Mucosa of gallbladder (tissue), 1 donor: ENCODE measurements around the gene DUSP9. TPM values are rescaled to one million over a fixed set of nuclear protein-coding genes. Genes with fewer than 3 reads are reported as not detected.

Experiments
- DNase-seq: peaks from one replicate; pipeline ENCODE4 v3.0.0-alpha.2; 2020; ENCODE audit warnings: low spot score
- total RNA-seq: library from RNA; stranded (reverse); gene quantifications from one replicate; pipeline ENCODE4 v1.2.1, GENCODE V29; 2021
- donor health status: DM: no; HTN: no; CAD: no.

Gene DUSP9
- total RNA-seq, 1 donor from 2014 or later = 0.12 TPM

DNA sequence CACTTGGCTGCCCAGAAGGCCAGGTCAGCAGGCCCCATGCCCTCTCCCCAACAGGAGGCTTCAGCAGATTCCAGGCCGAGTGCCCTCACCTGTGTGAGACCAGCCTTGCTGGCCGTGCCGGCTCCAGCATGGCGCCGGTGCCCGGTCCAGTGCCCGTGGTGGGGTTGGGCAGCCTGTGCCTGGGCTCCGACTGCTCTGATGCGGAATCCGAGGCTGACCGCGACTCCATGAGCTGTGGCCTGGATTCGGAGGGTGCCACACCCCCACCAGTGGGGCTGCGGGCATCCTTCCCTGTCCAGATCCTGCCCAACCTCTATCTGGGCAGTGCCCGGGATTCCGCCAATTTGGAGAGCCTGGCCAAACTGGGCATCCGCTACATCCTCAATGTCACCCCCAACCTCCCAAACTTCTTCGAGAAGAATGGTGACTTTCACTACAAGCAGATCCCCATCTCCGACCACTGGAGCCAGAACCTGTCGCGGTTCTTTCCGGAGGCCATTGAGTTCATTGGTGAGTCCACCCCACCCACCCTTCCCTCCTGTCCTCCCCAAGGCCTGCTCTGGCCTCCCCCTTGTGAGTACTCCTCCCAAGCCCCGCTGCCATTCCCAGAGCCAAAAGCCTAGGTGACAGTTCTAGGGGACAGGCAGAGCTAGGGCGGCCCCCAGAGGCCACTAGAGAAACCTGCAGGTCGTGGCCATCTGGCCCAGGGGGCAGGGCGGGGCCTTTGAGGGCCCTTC is 2.3 kb downstream of the DUSP9 start:
- DNase-seq = no peak

DNA sequence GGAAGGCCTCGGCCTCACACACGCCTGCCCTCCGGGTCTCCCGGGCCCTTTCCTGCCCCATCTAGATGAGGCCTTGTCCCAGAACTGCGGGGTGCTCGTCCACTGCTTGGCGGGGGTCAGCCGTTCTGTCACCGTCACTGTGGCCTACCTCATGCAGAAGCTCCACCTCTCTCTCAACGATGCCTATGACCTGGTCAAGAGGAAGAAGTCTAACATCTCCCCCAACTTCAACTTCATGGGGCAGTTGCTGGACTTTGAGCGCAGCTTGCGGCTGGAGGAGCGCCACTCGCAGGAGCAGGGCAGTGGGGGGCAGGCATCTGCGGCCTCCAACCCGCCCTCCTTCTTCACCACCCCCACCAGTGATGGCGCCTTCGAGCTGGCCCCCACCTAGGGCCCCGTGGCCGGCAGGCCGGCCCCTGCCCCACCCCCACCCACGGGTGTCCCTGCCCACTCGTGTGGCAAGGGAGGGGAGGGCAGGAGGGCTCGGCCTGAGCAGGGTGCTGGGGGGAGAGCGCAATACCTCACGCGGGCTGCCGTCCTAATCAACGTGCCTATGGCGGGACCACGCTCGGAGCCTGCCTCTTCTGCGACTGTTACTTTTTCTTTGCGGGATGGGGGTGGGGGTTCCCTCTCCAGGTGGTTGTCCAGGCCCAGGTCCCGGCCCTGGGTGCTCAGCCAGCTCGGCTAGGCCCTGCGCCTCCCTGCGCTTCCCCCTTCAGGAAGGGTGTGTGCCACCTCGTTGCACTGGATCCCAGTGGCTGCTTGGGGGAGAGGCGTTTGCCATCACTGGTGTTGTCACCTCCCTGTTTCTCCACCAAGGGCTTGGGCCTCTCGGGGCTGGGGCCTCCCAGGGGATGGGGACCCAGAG is 3.1 kb downstream of the DUSP9 start:
- DNase-seq = no peak

DNA sequence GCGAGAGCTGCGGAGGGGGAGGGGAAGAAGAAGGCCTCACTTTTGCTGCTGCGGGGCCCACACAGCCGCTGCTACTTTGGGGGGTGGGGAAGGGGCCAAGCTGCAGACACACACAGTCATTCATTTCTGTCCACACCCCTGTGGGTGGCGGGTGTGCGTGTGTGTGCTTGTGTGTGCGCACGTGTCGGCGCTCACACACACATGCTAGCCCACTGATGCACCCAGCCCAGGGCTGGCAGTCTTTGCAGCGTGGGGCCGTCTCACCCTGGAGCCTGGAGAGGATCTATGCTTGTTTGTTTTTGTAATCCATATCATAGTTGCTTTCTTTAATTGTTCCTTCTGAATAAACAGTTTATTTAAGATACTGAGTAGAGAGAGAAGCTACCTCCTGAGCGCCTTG is 4.0 kb downstream of the DUSP9 start:
- no peak for DNase-seq

DNA sequence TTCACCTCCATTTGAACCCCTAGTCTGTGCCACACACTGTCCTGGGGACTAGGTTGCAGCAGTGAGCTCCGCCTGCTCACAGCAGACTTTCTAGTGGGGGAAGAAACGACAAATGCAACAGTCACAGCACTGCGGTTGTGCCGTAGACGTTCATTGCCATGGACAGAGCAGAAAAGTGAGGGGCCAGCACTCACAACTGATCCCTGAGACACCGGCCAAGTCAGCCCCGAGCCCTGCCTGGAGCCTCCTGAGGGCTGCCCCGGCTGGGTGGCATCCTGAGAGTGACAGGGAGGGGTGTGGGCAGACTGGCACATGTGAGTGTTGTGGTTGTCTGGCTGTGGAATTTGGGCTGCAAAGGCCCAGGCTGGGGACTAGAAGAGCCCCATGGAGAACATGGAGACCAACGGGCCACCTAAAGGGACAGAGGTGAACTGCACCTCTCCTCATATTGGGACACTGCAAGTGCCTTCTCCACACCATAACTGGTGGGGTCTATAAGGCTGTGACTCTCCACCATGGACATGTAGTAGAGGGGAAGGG is 4.6 kb downstream of the DUSP9 start:
- DNase-seq = no peak

DNA sequence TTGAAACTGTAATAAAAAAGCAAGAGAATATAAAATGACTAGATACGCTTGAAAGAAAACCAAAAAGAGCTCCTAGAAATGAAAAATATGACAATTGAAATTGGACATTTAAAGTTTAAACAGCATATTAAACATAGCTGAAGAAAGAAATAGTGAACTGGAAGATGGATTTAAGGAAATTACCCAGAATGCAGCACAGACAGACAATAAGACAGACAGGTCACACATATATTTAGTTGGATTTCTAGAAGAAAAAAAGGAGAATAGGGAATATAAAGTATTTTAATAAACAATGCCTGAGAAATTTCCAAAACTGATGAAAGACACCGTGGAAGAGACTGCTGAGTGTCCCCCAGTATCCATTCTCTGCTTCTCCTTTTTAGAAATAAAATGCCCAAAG is 6.6 kb downstream of the DUSP9 start:
- DNase-seq = no peak

DNA sequence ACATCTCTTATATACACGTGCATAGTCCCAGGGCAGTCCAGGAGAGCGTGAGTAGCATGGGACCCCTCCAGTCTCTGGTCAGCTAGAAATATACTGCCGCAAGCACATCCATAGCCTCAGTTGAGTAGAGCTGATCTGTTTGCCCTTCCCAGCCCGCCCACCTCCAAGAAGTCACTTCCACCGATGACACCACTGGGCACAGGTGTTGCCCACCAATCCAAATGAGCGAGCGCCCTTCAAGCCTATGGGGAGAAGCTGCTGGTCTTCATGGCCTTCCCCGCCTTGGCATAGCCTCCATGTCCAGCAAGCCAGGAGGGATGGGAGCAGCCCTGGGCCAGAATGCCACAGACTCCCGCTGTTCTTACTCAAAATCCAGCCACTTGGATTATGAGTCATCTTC is 10.2 kb downstream of the DUSP9 start:
- DNase-seq = no peak

DNA sequence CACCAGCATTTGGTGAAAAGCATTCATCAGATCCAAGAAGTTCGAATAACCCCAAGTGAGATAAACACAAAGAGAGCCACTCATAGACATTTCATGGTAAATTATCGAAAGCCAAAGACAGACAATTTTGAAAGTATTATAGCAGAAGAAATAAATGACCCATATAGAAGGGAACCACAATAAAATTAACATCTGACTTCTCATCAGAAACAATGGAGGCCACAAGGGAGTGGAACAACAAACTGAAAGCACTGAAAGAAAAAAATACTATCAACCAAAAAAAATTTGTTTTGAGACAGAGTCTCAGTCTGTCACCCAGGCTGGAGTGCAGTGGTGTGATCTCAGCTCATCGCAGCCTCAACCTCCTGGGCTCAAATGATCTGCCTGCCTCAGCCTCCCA is 12.3 kb downstream of the DUSP9 start:
- no peak for DNase-seq

DNA sequence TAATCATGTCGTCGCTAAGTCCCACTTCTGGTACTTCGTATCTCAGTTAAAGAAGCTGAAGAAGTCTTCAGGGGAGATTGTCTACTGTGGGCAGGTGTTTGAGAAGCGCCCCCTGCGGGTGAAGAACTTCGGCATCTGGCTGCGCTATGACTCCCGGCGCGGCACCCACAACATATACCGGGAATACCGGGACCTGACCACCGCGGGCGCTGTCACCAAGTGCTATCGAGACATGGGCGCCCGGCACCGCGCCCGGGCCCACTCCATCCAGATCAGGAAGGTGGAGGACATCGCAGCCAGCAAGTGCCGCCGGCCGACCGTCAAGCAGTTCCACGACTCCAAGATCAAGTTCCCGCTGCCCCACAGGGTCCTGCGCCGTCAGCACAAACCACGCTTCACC is 15.3 kb downstream of the DUSP9 start:
- peak; percentile 39 for DNase-seq

DNA sequence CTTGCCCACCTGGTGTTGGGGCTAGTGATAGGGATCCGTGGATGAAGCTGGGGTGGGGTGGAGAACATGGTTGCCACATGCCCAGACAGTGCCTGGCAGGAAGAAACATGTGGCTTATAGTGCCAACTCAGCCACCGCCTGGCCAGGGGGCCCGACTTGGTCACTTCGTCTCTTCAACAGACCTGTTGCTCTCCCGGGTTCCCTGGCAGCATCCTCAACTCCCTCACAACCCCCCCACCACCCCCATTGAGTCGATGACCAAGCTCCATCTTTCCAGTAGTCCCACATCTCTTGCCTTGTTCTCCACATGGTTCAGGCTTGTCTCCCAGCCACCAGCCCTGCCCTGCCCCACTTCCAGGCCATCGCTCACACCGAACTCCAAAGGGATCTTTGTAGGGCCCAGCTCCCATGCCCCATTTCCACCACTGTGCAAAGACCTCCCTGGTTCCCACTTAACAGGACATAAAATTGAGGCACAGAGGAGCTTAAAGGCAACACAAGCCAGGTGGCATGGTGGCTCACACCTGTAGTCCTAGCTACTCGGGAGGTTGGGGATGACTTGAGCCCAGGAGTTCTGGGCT is 18.8 kb downstream of the DUSP9 start:
- DNase-seq = no peak

DNA sequence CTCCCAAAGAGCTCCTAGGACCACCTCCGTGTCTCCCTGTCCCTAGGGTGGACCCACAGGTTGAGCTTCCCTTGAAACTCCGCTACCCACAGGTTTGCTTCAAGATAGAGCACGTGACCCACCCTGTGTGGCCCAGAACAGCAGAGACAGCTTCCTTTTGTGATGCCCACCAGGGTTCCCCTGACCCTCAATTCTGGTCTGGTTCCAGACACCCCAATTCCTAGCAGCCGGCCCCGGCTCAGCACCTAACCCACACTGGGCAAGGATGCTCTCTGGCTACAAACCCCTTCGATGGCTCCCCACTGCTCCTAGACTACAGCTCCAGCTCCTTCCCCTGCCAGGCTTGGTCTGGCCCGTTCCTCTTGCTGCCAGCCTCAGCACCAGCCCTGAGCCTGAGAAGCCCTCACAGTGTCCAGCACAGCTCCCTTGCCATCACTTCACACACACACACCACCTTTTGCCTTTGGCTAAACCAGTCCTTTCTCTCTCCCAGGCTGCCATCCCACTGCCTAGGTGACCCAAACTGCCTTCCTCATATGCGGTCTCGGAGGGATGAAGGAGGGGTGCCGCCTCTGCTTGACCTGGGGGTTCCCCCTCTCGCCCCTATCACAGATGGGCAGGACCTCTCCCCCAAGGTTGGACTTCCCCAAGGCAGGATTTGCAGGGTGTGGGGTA is 20.4 kb downstream of the DUSP9 start:
- no peak for DNase-seq

DNA sequence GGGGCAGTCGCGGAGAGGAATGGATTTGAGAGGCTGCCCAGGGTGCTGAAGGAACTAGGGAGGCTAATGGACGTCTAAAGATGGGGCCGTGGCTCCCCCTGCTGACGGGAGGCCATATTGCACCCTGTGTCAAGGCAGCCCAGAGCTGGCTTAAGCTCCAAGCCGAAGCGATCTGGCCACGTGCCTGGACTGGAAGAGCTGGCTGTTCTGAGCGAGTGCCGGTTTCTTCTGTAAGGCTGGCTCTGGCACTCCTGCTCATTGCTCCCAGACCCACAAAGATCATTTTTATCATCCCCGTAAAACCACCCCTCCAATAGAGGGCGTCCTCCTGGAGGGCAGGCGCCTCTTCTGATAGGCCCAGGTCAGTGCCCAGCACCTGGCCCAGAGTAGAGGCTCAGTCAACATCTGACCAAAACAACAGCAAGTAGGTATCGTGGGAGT is 21.0 kb downstream of the DUSP9 start:
- DNase-seq = peak; percentile 86

DNA sequence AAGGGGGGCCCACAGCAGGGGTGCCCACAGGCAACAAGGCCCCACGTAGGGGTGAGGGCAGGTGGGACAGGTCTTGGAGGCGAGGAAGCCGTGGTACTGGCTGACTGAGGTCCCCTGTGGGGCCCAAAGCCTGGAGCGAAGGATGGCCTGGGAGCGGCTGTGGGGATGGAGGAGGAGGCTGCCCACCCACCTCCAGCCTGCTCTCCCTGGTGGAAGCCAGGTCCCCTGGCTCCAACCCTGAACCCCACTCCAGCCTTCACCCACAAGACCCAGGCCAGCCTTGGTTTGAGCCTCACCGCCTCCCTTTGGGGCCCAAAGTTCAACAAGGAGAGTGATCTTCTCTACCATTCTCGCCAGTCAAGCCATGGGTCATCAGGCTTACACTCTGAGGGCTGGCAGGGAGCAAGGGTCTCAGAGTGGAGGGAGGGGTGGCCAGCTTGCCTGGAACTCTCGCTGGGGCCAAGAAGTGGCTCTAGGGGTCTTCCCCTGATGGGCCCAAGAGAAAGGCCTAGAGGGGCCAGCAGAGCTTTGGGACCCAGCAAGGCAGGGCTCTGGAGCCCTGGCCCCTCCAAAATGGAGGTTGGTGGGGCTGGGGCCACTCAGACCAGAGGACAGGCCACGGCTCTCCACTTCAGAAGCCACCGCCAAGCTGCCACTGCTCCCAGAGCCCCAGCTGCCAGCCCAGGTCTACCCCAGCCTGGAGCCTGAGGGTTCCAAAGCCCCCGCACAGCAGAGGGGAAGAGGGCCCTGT is 21.6 kb downstream of the DUSP9 start:
- no peak for DNase-seq

DNA sequence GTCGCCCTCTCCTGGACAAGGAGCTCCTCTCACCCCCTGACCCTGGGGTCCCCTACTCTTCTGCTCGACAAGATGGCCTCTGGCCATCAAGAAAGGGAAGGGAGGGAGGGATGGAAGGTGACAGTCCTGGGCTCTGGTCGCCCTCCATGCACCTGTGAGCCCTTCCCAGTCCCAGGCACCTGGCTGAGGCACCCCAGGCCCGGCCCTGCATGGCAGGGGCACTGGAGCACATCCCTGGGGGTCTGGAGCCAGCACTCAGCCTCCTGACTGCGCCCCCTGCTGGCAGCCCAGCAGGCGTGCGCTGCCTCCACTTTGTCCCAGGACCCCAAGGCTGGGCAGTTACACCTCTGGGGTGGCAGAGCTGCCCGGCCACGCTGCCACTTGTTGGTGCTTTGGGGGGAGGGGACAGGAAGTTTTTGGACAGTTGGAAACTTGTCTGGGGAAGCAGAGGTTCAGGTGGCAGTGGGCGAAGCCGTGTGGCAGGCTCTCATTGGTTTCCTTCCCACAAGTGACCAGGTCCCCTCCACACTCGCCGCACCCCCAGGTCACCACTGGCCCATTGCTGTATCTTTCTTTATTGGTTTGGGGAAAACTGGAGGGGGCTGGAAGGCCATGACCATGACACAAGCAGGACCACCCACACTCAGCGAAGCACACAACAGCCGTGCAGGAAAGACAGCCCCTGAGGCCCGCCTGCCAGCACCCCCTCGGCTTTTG is 22.3 kb downstream of the DUSP9 start:
- DNase-seq = no peak

DNA sequence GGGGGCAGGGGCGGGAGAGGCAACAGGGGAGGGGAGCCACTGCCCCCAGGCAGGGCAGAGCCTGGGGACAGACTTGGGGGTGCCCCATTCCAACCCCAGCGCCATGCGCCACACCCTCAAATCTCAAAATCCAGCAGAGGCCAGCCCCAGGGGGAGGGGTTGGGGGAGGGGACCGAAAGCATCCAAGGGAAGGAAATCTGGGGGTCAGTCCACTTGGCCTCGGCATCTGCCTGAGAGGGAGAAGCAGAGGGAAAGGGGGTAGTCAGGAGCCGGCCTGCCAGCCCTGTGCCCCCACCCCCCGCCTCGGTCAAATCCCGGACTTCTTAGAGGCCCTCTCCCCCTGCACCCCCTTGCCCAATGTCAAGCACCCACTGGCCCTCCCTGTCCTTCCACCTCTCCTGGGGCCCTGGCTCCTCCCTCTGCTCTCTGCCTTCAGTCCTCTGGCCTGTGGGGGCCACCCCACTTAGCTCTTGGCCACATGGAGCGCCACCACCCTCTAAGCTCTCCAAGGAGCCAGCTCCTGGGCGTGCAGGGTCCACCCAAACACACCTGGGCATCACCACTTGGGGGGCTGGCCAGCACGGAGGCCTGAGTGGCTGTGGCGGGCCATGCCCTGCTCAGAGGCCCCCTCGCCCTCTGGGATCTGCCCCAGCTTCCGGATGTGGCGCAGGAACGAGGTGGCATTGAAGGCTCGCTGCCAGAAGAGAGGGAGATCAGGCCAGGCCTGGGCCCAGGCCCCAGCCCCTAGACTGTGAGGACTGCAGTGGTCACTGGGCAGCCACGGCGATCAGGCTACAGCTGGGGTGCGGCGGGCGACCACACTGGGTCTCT is 23.1 kb downstream of the DUSP9 start:
- no peak for DNase-seq

DNA sequence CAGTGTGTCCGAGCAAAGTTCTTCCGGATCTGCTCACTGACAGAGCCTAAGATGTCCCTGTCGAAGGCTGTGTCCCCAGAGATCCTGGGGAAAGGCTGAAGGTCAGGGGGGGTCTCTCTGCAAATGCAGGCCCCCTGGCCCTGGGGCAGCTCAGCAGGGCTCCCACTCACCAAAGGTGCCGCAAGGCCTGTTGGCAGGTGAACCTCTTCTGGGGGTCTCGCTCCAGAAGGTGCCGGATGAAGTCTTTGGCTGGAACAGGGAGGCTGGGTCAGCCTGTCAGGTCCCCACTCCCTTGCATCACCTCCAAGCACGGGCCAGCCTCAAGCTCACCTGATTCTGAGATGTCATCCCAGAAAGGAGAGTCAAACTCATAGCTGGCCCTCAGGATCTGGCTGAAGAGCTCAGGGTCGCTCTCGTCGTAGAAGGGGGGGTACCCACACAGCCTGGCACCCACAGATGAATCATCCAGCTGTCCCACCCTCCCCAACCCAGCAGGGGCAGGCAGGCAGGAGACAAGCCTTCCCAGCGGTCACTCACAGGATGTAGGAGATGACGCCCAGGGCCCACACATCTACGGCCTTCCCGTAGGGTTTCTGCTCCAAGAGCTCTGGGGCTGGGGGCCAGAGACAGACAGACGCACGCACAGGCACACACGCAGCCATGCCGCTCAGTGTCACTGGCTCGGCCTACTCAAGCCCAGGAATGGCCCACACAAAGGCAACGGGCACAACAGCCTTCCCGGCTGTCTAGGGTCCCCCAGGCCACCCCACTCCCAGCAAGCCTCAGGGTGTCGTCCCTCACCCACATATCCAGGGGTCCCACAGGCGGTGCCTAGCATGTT is 24.0 kb downstream of the DUSP9 start:
- no peak for DNase-seq

DNA sequence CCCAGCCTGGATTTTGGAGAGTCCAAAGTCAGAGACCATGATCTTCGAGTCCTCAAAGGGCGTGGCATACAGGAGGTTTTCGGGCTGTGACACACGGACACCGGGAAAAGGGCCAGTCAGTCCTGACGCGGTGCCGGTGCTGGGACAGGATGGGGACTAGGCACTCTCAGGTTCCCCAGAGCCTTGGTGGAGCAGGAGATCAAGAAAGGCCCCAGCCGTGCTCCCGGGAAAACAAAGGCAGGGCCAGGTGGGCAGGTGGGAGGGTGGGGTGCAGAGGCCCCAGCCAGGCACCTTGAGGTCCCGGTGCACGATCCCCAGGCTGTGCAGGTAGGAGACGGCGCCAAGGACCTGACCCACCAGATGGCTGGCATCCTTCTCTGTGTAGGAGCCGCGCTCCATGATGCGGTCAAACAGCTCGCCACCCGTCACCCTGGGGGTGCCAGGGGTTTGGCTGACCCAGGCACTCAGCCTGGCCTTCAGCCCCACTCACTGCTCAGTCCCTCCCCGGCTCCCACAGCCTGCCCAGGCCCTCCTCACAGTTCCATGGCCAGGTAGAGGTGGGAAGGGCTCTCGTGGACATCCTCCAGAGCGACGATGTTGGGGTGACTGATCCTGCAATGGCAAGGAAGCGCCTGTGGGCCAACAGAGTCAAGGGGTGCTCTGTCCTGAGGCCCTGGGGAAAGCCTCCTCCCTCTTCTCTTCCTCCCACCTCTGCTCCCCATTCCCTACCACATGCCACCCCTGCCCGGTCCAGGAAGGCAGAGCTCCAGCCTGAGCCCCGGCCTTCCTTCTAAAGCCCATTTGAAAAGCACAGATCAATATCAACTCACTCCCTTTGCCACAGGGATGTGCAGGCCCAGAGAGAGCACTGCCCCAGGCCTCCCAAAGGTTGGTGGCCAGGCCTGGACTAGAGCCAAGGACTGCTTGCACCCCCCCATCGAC is 24.9 kb downstream of the DUSP9 start:
- DNase-seq = no peak
